GM21390 (cell line): ENCODE results near the gene RRP9.
"Not testable (repeated sequence)": the region's sequence is repeated elsewhere in the genome, so short reads cannot be mapped to it uniquely, and the experiment has no call there.

Experiments used
- ATAC-seq: cut with Tn5 transposase; IDR thresholded peaks from one replicate; pipeline ENCODE4 v1.9.1; 2021; ENCODE audit not compliant: unreplicated experiment

Gene RRP9

GRCh38 chr3:51942603-51943450 is 1.1 kb upstream of the RRP9 start:
- ATAC-seq, result no peak

- ATAC-seq, result no peak
These were observed 274 bp downstream of the RRP9 start for GRCh38 chr3:51941463-51941797.

DNA sequence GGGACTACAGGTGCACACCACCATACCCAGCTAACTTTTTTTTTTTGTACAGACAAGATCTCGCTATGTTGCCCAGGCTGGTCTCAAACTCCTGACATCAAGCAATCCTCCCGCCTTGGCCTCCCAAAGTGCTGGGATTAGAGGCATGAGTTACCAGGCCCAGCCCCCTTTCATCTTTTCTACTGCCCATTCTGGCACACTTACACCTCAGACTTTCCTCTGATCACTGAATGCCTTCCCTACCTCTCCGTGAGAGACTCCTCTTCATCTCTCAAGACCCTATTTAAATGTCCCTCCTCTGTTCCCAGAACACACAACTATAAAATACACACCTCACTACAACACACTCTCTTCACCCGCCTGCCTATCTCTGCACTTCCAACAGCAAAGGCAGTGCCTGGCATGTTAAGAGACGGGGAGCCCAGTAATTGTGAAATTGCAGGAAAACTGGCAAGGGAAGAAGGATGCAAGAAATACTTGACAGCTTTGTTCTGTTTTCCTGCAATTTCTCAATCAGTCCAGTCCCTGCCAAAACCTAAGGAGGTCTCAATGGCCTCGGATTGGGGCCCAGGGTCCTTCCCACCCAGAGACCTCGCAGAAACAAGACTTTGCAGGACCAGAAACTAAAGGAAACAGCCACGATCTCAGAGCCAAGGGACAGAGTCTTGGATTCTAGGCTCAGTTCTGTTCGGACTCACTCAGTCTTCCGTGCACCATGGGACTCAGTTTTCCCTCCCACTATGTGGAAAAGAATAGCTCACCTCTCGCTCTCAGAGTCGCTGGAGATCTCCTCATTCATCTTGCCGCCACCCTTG is 849 bp downstream of the RRP9 start:
- no peak for ATAC-seq

GRCh38 chr3:51938780-51939425 is 2.8 kb downstream of the RRP9 start:
- no peak for ATAC-seq

- no peak for ATAC-seq
These were observed 3.9 kb downstream of the RRP9 start for GRCh38 chr3:51937611-51938450.

- ATAC-seq, result no peak
These were observed 4.7 kb downstream of the RRP9 start for GRCh38 chr3:51937014-51937413.

DNA sequence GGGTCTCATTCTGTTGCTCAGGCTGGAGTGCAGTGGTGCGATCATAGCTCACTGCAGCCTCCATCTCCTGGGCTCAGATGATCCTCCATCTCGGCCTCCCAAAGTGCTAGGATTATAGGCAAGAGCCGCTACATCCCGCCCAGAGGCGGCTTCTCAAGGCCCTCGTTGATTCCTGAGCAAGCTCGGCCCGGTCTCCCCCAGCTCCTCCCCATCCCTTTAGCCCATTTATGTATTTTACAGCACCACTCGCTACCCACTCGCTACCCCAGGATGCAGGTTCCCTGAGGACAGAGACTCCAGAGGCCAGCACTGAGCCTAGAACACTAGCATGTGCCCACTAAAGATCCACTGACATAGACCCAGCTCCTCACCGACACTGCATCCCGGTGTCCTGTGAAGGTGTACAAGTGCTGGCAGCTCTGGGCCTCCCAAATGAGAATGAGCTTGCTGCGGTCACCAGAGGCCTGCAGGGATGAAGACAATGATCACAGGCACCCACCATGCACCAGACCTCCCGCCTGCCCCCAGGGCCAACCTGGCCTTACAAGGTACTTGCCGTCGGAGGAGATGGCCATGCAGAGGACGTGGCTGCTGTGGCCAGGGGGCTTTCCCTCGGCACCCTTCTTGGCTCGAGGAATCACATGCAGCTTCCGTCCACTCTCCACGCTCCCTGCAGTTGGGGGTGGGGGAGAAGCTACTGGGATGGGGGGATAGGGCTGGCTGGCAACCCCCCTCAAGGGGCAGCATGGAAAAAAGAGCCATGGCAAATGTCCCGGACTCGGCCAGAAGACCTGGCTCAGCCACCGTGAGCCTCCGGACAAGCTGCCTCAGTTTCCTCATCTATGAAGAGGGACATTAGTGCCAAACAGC is 5.6 kb downstream of the RRP9 start:
- ATAC-seq, result no peak

DNA sequence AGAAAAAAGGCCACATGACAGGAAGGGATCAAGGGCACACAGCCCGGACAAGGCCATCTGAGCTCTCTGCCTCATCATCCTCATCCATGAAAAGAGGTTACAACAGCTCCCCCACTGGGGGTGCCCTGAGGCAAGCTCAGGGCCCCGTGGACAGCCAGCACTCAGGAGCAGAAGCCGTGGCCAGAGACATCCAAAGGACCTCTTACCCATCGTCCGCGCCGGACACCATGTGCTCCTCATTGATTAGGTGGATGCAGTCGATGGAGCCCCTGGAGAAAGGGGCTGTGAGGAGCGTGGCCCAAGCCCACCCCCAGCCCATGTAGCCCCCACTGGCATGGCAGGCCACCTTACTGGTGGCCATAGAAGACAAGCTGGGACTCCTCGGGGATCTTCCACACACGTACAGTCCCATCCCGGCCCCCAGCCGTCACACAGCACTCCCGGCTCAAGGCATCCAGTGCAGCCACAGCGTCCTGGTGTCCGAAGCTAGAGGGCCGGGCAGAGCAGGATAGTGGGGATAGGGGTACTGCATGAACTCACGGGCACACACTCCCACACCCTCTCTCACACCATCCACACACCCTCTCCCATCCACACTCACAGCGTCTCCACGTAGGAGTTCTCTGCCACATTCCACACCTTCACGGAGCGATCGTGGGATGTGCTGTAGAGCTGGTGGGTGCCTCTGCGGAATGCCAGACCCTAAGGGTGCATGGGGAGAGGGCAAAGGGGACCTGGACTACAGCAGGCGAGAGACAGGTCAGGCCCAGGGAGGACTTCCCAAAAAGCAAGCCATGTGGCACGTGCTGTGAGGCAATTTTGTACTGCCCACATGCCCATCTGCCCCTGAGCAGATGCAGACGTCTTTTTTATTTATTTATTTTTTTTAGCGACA is 6.5 kb downstream of the RRP9 start:
- ATAC-seq, result no peak

DNA sequence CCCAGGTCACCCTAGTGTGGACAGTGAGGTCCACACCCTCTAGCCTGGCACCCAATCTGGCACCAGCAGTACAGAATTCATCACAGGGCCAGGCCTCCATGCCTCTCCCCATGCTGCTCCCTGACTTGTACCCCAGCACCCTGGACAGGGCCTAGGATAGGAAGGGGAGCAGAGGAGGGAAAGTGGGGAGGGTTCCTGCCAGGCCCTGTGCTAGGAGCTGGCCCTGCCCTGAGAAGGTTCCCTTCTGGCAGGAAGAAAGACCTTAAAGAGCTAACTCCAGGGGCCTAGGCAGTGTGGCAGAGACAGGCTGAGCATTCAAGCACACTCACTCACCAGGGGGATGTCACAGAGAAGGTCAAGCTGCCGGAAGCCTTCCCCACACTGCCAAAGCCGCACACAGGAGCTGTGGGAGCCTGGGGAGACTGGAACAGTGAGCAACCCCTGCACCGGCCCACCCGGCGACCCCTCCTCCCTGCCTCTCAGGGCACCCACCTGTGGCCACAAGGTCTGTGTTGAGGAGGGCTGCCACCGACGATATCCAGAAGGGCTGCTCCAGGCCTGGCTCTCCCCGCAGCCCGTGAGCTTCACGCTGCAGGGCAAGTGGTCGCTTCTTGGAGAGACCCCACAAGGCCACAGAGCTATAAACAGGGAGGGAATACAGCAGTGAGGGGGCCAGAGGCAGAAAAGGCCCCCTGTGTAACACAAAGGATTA is 7.4 kb downstream of the RRP9 start:
- no peak for ATAC-seq

GRCh38 chr3:51933471-51934138 is 8.1 kb downstream of the RRP9 start:
- no peak for ATAC-seq

GRCh38 chr3:51932471-51933370 is 9.0 kb downstream of the RRP9 start:
- ATAC-seq, result no peak

DNA sequence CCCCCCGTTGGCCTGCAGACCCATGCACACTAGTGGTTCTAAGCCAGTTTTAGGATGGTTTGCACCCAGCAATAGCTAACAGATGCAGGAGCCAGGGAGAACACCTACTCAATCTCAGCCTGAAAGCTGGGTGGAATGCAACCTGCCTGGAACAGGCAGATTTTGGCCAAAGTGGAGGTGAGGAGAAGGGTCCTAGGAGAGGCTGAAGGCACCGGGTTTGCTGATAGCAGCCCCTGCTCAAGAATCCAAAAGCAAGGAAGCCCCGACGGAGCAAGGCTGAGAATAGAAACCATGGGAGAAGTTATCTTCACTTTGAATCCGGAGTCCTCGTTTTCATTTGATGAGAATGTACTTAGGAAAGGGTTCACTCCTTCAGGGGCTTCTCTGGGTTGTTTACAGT is 9.9 kb downstream of the RRP9 start:
- no peak for ATAC-seq

- ATAC-seq, result no peak
These were observed 11.3 kb downstream of the RRP9 start for GRCh38 chr3:51930439-51930838.

GRCh38 chr3:51929420-51930003 is 12.2 kb downstream of the RRP9 start:
- no peak for ATAC-seq

DNA sequence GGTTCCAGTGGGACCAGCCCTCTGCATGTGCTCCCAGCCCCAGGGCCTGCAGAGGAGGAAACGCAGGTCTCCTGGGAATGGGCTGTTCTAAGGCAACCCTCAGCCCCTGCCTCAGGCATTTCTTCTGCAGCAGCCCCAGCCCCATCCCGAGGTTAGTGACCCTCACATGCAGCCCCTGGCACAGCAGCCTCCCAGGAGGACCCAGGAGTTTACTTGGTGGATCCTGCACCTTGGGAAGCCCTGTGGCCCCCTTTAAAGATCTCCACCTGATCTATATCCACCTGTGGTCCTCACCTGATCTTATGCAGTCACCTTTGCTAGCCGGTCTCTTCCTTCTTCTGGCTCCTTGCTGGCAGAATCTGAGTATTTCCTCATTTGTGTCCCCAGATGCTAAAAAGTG is 12.7 kb downstream of the RRP9 start:
- not testable (repeated sequence) for ATAC-seq

GRCh38 chr3:51928438-51928837 is 13.3 kb downstream of the RRP9 start:
- no peak for ATAC-seq
